ENCODE results near the gene TMC2.

The TMC2 gene

GRCh38 chr20:2564406-2564805 is 28.0 kb downstream of the TMC2 start:
- Mint-ChIP-seq H3K4me3 (no peak overlapping the region), H3K27ac (peak overlapping the region; percentile 88), H3K9me3 (no peaks in the 10 kb centered on the region), H3K4me1 (peaks cover 11% of the 10 kb centered on the region), H3K27me3 (ENCODE audit: low read depth, poor library complexity) (peaks cover 83% of the 10 kb centered on the region), H3K36me3 (ENCODE audit: low read depth) (no peaks in the 10 kb centered on the region)
- peak; percentile 8 for DNase-seq
- TF ChIP-seq CTCF (IDR thresholded peaks at IDR 0.05), result no peak

GRCh38 chr20:2575682-2576081 is 39.3 kb downstream of the TMC2 start:
- Mint-ChIP-seq H3K4me3 (no peak overlapping the region), H3K4me1 (peaks cover 4% of the 10 kb centered on the region), H3K27ac (no peak overlapping the region), H3K36me3 (ENCODE audit: low read depth) (no peaks in the 10 kb centered on the region), H3K9me3 (no peaks in the 10 kb centered on the region), H3K27me3 (ENCODE audit: low read depth, poor library complexity) (peaks cover 53% of the 10 kb centered on the region)
- no peak for DNase-seq
- no peak for TF ChIP-seq CTCF (IDR thresholded peaks at IDR 0.05)

GRCh38 chr20:2576317-2576727 is 39.9 kb downstream of the TMC2 start:
- H3K4me1 Mint-ChIP-seq, result peaks cover 4% of the 10 kb centered on the region
- peaks cover 49% of the 10 kb centered on the region for H3K27me3 Mint-ChIP-seq (ENCODE audit: low read depth, poor library complexity)
- H3K4me3 Mint-ChIP-seq, result no peak overlapping the region
- no peak for DNase-seq
- H3K36me3 Mint-ChIP-seq (ENCODE audit: low read depth), result no peaks in the 10 kb centered on the region
- TF ChIP-seq CTCF (IDR thresholded peaks at IDR 0.05), result no peak
- H3K27ac Mint-ChIP-seq, result no peak overlapping the region
- no peaks in the 10 kb centered on the region for H3K9me3 Mint-ChIP-seq

- Mint-ChIP-seq H3K9me3 (no peaks in the 10 kb centered on the region), H3K4me3 (no peak overlapping the region), H3K27ac (no peak overlapping the region), H3K4me1 (peaks cover 4% of the 10 kb centered on the region), H3K36me3 (ENCODE audit: low read depth) (no peaks in the 10 kb centered on the region), H3K27me3 (ENCODE audit: low read depth, poor library complexity) (peaks cover 48% of the 10 kb centered on the region)
- no peak for DNase-seq
- TF ChIP-seq CTCF (IDR thresholded peaks at IDR 0.05), result no peak
Measured at GRCh38 chr20:2578475-2579192, 42.3 kb downstream of the TMC2 start.

GRCh38 chr20:2585811-2586210 is 49.4 kb downstream of the TMC2 start:
- Mint-ChIP-seq H3K4me1 (no peaks in the 10 kb centered on the region), H3K27me3 (ENCODE audit: low read depth, poor library complexity) (peaks cover 37% of the 10 kb centered on the region), H3K9me3 (no peaks in the 10 kb centered on the region), H3K36me3 (ENCODE audit: low read depth) (no peaks in the 10 kb centered on the region), H3K27ac (no peak overlapping the region), H3K4me3 (no peak overlapping the region)
- no peak for DNase-seq
- no peak for TF ChIP-seq CTCF (IDR thresholded peaks at IDR 0.05)

GRCh38 chr20:2593756-2594155 is 57.4 kb downstream of the TMC2 start:
- Mint-ChIP-seq H3K27ac (no peak overlapping the region), H3K36me3 (ENCODE audit: low read depth) (no peaks in the 10 kb centered on the region), H3K9me3 (peaks cover 4% of the 10 kb centered on the region), H3K27me3 (ENCODE audit: low read depth, poor library complexity) (peaks cover 39% of the 10 kb centered on the region), H3K4me1 (peaks cover 14% of the 10 kb centered on the region), H3K4me3 (no peak overlapping the region)
- no peak for DNase-seq
- no peak for TF ChIP-seq CTCF (IDR thresholded peaks at IDR 0.05)
